CD4-positive, alpha-beta T cell treated with Interferon gamma for 1 hour (primary cell): ENCODE measurements around the gene FGR.

ENCODE experiments used
- DNase-seq: peaks from one replicate; pipeline ENCODE4 v3.0.0-alpha.2; 2020

The FGR gene

DNA sequence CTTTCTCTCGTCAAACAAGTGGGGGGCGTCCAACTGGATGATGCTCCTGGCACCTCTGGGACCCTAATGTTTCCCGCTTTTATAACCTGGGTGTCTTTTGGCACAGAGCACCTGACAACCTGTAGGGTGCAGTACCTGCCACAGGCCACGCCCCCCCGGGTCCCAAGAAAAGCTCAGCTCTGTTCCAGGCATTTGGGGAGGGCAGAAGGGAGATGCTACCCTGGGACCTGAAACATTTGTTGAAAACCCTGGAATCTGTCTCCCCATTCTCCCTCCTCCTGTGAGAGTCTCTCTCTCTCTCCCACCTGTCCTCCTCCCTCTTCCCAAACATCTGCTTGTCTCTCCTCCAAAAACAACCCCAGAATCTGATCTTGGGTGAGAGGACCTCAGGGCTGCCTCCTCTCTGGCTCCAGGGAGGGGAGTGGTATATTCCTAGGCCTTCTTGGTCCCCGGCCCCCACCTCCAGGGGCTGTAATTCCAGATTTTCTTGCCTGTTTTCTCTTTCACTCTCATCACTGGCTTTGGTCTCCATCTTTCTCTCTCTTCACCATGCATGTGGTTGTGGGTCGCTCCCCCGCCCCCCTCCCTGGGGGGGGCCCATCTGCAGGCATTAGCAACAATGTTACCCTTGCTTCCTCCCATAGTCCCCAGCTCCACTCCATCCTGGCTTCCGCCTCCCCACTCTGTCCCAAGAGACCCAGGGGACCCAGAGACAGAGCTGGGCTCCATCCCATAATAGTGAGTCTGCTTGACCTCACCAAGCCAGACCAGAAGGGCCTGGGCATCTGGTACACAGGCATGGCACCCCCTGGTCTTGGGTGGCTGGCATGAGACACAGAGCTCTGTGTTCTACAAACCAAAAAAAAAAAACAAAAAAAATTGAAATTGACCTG lies 35.1 kb downstream of the FGR start:
- DNase-seq = no peak

DNA sequence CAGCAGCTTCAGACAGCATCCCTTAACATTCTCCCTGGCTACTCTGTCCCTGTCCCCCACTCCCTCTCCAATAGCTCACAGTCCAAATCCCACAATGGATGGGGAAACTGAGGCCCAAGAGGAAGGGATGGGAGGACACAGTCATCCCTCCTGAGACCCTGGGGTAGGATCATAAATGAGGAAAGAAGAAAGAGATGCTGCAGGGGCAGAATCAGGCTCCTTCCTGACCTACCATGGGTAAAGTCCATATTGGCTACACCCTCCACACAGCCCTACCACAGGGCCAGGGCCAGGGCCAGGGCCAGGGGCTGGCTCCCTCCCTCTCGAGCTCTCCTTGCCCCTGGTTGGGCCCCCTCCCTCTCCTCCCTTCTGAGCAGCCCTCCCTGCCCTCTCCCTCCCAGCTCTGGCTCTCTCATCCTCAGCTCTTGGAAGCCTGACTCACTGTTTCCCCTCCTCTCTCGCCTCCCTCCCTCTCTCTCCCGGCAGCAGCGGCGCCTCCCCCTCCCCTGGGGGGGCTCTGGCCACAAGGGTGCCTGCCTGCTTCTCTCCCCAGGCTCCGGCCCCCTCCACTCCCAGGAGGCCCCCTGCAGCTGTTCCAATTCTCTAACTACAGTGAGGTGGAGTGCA lies 36.0 kb downstream of the FGR start:
- no peak for DNase-seq

DNA sequence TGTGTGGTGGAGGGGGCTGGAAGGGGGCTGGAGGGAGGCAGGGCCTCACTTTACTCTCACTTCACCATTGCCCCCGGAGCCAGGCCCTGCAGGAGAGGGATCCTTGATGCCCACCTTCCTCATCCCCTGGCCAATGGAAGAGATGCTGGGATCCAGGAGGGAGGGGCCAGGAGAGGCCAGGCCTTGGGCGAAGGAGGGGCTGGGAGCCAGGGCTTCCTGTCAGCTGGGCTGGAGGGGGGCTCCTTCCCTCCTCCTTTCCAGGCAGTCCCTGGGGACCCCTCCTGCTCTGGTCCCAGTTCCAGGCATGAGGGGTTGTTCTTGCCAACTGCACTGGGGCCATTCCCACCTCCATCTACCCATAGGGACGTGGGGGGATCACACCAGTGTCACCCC lies 36.7 kb downstream of the FGR start:
- no peak for DNase-seq

DNA sequence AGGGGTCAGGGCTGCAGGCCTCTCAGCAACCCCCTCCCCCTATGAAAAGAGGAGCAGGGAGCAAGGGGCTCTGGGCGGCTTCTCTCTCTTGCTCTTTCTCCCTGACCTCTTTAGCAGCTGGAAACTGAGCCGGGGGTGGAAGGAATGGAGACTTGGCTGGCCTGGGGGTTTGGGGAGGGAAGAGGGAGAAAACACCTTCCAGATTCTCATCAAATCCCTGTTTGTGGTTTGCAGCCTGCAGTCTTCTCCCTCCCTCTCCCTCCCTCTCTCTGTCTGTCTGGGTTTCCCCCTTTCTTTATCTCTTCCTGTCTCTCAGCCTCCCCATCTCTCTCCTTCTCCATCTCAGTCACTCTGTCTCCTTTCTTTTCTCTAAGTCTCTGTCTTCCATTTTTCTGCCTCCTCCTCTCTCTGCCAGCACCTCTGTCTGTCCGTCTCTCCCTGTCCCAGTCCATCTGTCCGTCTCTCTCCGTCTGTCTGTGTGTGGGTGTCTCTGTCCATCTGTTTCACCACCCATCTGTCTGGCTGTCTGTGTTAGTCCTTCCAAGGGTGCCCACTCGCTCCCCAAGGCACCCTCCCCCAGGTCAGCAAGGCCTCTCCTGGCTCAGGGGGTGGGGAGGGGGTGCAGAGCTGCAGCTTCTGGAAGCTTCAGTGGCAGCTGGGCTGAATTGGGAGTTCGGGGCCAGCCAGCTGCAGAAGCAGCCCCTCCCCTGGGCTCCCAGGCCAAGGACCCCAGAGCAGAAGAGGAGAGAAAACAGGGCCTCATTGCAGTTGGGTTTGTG lies 37.3 kb downstream of the FGR start:
- no peak for DNase-seq

DNA sequence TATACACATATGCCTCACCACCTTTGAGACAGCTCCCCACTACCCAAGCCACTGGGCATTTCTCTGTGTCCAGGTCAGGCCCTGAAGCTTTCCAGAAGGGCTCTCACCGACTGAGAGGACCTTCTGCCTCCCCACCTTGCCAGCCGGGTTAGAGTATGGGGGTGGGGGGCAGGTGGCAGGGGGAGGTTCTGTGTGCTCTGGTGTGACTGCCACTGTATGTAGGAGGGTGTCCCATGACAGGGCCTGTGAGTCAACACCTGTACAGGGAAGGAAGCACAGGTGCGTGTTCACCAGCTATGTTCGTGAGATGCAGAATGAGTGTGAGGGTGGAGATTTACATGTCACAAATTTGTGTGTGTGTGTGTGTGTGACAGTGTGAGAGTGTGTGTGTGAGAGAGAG lies 38.0 kb downstream of the FGR start:
- DNase-seq = no peak

DNA sequence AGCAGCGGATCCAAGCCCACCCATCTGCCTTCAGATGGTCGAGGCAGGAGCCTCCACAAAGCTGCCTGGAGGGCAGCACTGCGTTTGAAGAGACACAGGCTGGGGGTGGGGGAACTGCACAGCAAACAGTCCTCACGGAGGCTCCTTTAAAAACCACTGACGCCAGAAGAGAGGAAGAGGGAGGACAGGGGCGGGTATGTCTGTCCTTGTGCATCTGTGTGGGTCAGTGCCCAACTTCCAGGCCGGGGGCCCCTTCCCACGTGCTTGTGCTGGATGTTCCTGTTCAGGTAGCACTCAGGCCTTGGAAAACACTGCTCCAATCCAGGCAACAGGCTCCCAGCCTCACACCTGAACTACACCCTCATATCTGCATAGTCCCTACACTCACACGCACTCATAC lies 38.7 kb downstream of the FGR start:
- DNase-seq = no peak

DNA sequence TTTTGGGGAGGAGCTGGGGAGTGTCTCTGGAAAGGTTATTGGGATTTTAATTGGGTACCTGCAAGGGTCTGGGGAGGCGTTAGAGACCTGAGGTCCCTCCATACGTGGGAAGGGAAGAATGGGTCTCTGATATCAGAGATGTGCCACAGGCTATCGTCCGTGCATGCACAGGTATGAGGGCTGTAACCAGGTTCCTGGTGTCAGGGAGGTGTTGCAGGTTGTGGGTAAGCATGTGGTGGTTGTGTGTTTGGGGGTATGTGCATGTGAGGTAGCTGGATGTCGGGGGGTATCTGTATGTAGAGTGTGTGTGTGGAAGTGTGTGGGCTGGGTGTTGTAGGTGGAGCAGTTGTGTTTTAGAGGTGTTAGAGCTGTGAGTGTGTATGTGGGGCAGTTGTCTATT lies 39.4 kb downstream of the FGR start:
- no peak for DNase-seq

DNA sequence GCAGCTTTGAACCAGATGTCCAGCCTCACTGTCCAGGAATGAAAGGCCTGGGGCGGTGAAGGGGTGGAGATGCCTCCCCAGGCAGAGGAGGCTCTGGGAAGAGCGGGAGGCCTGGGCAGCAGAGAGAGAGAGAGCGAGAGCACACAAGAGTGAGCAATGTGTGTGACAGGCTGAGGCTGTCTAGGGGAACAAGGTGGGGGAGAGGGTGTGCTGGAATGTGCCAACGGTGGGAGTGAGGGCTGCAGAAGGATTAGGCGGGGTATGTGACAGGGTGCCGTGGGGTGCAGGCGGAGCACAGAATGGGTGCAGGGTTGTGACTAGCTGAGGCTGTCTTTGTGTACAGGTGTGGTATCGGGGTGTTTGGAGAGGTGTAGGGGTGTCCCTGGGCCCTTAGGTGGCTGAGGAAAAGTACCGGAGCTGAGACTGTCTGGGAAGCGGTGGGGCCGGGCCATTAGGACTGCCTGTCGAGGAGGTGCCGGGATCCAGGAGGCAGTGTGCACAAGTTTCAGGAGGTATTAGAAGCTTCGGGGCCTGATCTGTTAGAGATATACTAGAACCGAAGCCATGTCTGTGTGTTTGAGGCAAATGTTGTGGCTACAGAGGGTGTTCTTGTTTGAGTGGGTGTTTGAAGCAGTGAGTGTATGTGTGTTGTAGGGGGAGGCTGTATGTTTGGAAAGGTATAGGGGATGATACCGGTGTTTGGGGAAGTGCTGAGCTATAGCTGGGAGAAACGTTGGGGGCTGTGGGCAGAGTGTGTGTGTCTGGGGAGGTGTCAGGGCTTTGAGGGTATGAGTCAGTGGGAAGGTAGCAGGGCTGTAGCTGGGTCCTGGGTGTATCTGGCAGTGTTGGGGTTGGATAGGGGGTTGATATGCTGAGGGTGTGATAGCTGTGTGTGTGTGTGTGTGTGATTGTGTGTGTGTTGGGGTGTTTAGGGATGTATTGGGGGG lies 40.1 kb downstream of the FGR start:
- no peak for DNase-seq

DNA sequence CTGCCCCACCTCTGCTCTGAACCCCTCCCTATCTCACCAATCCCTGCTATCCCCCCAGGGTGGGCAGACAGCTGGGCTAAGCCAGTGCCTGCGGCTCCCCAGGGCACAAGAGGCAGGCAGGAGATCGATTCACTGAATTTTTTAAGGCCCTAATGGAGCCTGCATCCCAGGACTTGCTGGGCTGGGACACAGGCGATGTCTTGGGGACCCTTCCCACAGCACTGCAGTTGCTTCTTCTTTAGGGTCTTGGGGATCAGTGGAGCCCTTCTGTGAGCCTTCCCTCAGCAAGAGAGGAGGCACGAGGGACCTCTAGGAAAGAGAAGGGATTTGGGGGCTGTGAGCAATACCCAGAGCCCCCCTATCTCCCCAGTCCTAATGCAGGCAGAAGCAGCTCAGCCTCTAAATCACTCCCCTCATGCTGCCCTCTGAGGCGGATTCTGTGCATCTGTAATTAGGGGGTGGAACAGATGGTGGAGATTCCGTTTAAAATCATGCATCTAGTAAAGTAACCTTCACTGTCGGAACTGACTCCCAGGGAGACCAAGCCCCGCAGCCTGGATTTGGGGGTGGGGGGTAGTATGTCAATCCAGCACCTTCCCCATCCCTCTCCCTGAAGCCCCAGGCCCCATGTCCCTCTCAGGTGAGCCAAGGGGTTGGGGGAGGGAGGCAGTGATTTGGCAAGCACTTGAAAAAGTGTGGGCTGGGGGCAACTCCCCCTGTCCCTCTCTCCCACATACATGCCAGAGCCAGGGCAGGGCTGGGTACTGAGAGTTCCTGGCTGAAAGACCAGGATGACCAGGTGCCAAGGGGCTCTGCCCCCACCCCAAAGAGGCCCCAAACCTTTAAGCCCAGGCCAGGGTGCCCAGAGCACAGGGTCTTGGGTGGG lies 41.1 kb downstream of the FGR start:
- no peak for DNase-seq

DNA sequence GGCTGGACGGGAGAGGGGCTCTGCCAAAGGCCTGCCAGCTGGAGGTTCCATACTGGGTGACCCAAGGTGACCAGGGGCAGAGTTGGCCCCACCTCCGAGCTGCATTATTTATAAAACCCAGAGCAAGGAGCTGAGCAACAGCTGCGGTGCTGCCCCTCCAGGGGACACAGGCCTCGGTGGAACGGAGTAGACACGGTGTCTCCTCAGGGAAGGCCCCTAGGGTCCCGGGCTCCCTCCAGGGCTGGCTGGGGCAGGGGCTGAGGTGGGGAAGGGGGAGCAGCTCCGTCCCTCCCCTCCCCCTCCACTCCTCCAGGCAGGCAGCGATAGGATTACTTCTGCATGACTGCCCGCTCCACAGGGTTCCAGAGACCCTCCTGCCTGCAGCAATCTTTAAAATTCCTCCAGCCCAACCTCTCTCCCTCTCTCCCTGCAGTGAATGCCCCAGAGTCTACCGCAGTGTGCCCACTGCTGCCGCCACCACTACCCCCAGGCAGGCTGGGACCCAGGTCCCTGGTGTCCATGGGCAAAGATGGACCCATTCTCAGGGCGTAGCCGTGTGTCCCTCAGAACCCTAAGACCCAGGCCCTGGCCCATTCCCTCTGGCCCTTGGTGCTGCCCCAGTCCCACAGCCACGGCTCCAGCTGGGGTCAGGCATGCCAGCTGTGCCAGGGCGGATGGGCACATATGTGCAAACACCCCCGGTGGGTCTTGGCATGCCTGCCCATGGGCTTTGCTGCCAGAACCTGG lies 41.9 kb downstream of the FGR start:
- no peak for DNase-seq

DNA sequence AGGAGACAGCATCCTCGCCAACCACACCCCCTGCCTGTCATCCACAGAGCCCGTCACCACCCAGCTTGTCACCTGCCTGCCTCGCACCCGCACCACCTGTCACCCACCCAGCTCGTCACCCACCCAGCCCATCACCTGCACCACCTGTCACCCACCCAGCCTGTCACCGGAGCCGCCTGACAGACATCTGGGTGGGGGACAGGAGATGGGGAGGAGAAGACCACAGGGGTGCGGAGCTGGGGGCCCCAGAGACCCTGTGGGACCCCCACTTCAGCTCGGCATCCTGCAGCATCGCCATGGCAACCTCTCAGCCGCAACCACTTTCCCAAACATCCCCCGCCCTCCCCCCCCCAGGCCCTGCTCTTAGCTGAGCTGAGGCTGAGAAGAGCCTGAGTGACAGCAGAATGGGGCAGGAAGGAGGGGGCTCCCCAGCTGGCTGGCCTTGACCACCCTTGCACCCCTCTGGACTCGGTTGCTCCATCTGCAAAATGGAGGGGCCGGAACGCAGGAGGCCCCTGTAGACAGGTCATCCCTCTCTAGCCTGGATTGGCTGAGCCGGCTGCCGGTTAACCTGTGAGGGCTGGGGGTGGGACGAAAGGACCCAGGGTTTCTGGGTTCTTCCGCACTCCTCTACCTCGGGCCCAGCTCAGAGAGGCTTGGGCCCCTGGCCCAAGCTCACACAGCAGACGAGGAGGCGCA lies 42.6 kb downstream of the FGR start:
- DNase-seq = no peak

DNA sequence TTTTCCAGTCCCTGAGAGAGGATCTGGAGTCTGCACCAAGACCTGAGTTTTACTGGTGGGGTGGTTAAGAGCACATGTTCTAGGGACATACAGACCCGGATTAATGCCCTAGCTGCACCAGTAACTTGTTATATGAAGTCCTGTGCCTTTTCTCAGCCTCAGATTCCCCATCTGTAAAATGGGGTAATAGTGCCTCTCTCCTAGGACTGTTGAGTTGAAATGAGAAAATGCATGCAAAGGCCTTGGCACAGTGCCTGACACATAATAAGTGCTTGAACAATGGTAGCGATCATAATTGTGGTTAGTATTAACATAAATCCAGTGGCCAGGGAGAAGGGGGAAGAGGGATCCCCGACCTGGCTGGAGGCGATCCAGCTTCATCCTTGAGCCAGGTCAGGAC lies 43.4 kb downstream of the FGR start:
- DNase-seq = no peak

DNA sequence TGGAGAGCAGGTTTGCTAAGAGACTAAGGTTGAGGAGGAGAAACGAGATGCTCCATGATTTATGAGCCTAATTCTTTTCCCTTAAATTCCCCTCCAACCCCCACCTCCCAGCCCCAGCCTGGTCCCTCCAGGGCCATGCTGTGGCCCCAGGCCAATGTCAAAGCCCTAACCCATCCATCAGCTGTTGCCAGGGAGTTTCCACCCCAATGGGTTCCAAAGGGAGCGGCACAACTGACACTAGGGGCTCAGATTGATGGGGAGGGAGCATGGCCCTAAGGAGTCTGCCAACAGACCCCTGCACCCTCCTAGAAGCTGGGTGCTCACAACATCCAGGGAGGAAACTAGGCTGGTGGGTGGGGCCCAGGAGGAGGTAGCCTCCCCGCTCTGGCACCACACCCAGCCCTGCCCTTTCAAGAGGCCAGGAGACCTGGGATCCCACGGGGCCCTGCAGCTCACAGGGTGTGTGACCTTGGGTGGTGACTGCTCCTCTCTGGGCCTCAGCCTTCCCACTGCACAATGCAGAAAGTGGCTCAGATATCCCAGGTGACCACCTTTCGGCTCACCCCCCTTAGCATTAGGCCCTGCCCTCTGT lies 44.0 kb downstream of the FGR start:
- no peak for DNase-seq

DNA sequence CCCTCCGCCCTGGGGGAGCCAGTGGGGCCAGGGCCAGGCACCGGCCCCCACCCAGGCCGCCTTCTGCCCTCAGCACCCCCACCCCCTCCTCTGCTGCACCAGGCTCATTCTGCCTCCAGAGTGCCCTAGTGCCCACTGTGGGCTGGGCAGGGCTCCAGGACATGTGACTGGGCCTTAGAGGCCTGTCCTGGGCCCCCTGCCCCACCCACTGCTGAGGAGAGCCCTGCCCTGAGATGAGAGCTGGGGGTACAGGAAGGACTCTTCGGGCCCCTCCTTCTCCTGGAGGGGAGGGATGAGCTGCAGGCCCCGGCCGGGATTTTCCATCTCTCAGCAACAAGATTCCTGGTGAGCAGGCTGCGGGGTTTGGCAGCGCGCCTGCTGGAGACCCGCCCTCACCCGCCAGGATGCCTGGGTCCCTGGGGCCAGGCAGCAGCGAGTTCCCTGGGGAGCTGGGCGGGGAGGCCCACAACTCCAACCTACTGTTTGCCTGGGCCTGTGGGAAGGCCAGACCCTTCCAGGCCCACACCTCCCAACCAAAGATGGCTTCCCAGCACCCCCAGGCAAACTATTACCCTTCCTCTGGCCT lies 45.1 kb downstream of the FGR start:
- DNase-seq = no peak

DNA sequence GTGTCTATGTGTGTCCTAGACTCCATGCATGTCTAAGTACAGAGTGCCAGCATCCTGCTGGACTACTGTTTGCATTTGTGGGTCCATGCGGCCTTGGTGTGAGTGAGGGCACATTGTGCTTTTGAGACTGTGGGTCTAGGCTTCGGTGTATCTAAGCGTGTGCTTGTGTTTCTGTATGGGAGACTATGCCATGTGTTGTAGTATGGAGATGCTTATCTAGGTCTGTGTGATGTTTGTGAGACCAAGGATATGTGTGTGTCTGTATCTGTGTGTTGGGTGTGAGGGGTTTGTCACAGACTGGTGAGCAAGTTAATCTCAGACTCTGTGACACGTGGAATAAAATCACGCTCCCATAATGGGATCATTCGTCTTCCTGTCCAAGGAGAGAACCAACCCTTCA lies 45.5 kb downstream of the FGR start:
- no peak for DNase-seq

DNA sequence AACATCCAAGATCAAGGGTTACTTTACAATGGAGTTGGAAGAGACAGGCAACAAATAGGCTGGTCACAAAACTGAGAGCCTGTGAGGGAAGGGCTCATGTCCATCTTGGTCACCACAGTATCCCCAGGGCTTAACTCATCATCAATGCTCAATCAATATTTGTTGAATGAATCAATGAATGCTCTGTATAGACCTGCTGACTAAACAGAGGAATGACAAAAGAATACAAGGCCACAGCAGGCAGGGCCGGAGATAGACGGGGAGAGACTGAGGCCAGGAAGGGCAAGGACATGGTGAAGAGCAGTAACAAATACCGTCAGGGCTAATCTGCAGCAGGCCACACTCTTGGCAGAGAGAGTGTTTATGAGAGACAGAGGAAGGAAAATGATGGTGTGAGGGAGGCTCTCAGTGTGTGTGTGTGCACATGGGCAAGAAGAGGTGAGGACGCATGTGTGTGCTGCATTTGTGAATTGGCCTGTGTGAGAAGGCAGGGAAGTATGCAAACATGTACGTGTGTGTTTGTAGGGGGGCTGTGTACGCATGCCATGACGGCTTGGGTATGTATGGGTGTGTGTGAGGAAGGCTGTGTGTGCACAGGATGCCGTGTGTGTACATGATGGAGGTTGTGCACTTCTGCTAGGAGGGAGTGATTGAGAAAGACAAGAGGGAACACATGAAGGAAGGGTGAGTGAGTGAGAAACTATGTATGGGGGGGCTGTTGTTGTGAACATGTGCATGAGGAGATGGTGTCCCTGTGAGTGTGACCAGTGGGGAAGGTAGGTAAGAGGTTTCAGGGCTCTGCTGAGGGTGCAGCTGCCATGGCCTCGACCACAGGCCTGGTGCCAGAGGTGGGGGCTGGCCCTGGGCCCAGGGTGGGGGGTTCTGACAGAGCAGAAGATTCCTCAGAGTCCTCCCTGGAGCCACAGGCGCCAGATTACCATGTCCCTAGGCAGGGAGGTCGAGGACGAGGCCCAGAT lies 46.4 kb downstream of the FGR start:
- DNase-seq = no peak

DNA sequence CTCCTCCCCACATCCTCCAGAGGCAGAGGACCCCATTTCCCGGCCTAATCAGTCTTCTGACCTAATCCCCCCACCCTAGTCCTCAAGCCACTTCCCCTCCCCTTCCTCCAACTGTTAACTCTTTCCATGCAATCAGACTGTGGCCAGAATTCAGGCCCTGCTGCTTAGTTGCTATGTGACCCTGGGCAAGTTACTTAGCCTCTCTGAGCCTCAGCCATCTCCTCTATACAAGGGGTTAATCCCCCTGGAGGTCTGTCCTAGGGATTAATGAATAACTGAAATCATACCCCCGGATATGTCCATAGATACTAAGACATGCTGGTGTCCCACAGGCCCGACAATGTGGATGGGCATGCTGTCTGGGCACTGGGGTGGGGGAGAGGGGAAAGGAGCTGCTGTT lies 49.3 kb downstream of the FGR start:
- DNase-seq = no peak

DNA sequence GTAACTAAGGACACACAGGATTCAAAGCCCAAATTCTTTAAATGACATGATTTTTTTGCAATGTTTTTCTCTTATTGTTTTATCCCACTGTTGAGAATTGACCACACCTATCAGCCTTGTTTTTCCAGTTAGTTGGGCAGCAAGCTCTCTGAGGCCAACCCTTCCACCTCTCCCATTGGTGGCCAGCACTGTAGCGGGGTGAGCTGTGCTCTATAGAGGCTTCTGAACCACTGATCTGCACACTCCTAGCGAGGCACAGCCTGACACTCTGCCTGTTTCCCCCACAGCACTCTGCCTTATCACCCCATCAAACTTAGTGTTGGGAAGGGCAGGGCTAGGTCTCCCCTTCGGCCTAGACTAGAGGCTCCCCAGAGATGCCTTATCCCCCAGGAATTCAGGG lies 50.5 kb downstream of the FGR start:
- no peak for DNase-seq
